B cell (primary cell): Measurements from ENCODE around the gene HOXC4.

Source experiments
- CTCF ChIP-seq: fragments of 200-600 bp; IDR thresholded peaks from one replicate; pipeline ENCODE4 v1.8.0; 2022; ENCODE audit warnings: antibody characterized with exemption, mild to moderate bottlenecking
- EZH2 ChIP-seq: IDR thresholded peaks from 2 replicates; pipeline ENCODE4 v1.6.1; 2012; ENCODE audit warnings: borderline replicate concordance, low read depth, mild to moderate bottlenecking, moderate library complexity, low read length; ENCODE audit not compliant: insufficient read depth, poor library complexity, severe bottlenecking

GRCh38 chr12:54041097-54041690, 12.4 kb upstream of the HOXC4 start:
- TF ChIP-seq CTCF (no peak), EZH2 (no peak)
